NB4 (cell line): Measurements from ENCODE around the gene PCNX3.

Experiments used
- CTCF ChIP-seq: IDR thresholded peaks from one replicate; pipeline ENCODE4 v1.5.1; 2012; ENCODE audit warnings: low read depth, low read length
- POLR2A ChIP-seq: IDR thresholded peaks from 2 replicates; pipeline ENCODE4 v1.6.1; 2011; ENCODE audit warnings: mild to moderate bottlenecking; ENCODE audit not compliant: insufficient read length; ENCODE audit errors: extremely low read depth

GRCh38 chr11:65685981-65686380 is 70.4 kb downstream of the PCNX3 start:
- no peak for TF ChIP-seq CTCF
- no peak for TF ChIP-seq POLR2A
